KOPT-K1 (cell line): ENCODE data around the gene SLC6A1.

Source experiments
- H3K27ac ChIP-seq: fragments of 200-600 bp; sonication (generic); 2 replicates; pipeline ENCODE4 v1.5.1; 2016; ENCODE audit warnings: antibody characterized with exemption, mild to moderate bottlenecking, low read depth, low read length; ENCODE audit not compliant: poor library complexity, severe bottlenecking
- H3K36me3 ChIP-seq: fragments of 200-600 bp; sonication (generic); 2 replicates; pipeline ENCODE4 v1.5.1; 2017; ENCODE audit warnings: antibody characterized with exemption, mild to moderate bottlenecking, low read length, moderate library complexity; ENCODE audit not compliant: insufficient read depth
- H3K9me3 ChIP-seq: fragments of 200-600 bp; sonication (generic); 2 replicates; pipeline ENCODE4 v1.5.1; 2017; ENCODE audit warnings: antibody characterized with exemption, low read length, mild to moderate bottlenecking; ENCODE audit not compliant: insufficient read depth, poor library complexity, severe bottlenecking

The SLC6A1 gene

DNA sequence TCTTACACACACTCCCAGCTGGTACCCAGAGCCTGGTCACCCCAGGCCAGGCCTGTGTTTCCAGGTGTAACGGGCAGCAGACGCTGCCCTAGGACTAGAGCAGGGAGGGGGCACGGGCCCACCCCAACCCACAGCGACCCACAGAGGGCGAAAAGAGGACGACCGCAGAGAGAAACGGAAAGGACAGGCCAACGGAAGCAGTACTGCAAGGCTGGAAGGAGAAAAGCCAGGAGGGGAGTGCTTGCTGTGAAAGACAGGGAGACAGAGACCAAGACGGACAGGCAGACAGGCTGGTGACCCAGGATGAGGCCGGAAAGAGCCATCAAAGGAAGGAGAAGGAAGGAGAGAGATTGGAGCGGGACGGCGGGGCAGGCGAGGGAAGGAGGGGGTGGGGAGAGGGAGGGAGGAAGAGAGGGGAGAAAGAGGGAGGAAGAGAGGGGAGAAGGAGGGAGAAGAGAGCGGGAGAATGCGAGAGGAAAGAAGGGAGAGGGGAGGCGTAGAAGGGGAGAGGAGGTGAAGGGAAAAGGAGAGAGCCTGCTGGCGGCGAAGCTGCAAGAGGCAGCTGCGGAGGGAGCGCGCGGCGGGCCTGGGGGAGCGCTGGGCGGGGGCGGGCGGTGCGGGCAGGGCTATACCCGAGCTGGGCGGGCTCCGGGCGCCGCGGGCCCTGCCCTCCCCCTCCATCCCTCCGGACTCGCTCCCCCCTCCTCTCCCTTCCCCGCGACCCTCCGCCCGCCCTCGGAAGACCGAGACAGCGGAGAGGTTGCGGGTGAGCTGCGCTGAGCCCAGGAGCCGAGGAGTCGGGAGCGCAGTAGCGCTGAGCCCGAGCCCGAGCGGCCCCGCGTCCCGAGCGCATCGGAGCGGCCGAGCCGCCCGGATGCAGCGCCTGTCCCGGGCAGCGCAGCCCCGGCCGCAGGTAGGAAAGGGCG lies at the start of gene SLC6A1:
SLC6A1 (plus strand) TSS at position 732 of the 926 bp plus-strand sequence. CDS start 24,464 bp downstream, outside the sequence.
- H3K36me3 ChIP-seq = no peaks in the 10 kb centered on the region
- H3K9me3 ChIP-seq = no peaks in the 10 kb centered on the region
- H3K27ac ChIP-seq = no peak within 1 kb of the TSS

DNA sequence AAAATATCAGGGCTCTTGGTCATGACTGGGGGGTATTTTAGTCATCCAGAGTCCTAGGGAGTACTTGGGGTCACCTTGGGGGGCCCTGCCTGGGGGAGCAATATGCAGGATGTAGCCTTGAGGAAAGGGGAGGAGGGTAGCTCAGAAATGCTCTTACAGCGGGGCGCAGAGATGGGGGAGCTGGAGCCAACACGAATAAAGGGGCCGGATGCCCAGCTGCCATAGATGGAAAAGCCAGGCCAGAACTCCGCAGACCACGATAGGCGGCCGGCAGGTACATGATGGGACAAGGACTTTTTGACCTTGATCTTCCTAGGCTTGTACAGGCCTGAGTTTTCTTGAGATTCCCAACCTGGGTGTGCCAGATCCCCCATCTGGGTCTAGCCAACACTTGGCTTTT lies 47.7 kb upstream of the SLC6A1 start:
- H3K27ac ChIP-seq = no peak overlapping the region

GRCh38 chr3:10945683-10946287 lies 46.8 kb upstream of the SLC6A1 start:
- H3K27ac ChIP-seq = no peak overlapping the region
- H3K36me3 ChIP-seq = no peaks in the 10 kb centered on the region
- peaks cover 9% of the 10 kb centered on the region for H3K9me3 ChIP-seq

More for the DNA sequence above, 47.7 kb upstream of the SLC6A1 start:
- Histone ChIP-seq H3K36me3 (no peaks in the 10 kb centered on the region), H3K9me3 (peaks cover 9% of the 10 kb centered on the region)

- Histone ChIP-seq H3K27ac (no peak overlapping the region), H3K9me3 (peaks cover 9% of the 10 kb centered on the region), H3K36me3 (no peaks in the 10 kb centered on the region)
These were observed 46.0 kb upstream of the SLC6A1 start for GRCh38 chr3:10946526-10946925.

DNA sequence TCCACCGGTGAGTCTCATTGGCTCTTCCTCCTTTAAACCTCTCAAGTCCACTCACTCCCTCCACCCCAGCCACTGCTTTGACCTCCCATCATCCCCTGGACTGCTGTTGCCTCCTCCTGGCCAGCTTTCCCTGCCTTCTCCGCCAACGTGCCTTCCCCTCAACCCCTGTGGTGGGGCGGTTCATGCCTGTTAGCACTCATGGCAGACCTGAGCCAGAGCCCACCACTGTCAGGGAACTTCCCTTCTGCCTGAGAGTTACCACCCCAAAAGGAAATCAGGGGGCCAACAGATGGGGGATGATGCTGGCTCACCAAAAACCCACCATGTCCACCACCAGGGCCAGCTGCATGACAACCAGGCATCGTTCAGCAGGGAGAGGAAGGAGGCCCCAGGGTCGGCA lies 44.2 kb upstream of the SLC6A1 start:
- Histone ChIP-seq H3K36me3 (no peaks in the 10 kb centered on the region), H3K9me3 (no peaks in the 10 kb centered on the region), H3K27ac (no peak overlapping the region)

DNA sequence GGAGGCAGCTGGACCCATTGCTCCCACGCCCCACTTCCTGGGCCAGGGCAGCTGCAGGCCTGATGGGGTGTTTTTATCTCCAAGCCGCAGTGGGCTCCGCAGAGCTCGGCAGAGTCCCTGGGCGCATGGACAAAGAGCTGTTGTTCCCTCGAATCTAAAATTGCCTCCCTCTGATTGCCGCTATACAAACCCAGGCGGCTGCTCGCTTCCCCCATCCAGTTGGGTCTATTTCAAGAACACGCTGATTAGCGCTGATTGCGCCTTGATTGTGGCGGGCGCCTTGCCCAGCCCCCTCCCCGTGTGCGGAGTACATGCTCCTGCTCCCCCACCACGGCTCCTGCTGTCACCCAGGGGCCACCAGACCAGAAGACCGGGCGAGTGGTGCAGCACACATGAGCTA lies 43.4 kb upstream of the SLC6A1 start:
- Histone ChIP-seq H3K27ac (no peak overlapping the region), H3K36me3 (no peaks in the 10 kb centered on the region), H3K9me3 (no peaks in the 10 kb centered on the region)

- no peaks in the 10 kb centered on the region for H3K9me3 ChIP-seq
- no peak overlapping the region for H3K27ac ChIP-seq
- H3K36me3 ChIP-seq = no peaks in the 10 kb centered on the region
These were observed 41.9 kb upstream of the SLC6A1 start for GRCh38 chr3:10950476-10951294.

- Histone ChIP-seq H3K36me3 (no peaks in the 10 kb centered on the region), H3K27ac (no peak overlapping the region), H3K9me3 (no peaks in the 10 kb centered on the region)
These were observed 41.1 kb upstream of the SLC6A1 start for GRCh38 chr3:10951295-10951926.

GRCh38 chr3:10952525-10952924 lies 40.0 kb upstream of the SLC6A1 start:
- H3K9me3 ChIP-seq = no peaks in the 10 kb centered on the region
- no peak overlapping the region for H3K27ac ChIP-seq
- H3K36me3 ChIP-seq = no peaks in the 10 kb centered on the region

DNA sequence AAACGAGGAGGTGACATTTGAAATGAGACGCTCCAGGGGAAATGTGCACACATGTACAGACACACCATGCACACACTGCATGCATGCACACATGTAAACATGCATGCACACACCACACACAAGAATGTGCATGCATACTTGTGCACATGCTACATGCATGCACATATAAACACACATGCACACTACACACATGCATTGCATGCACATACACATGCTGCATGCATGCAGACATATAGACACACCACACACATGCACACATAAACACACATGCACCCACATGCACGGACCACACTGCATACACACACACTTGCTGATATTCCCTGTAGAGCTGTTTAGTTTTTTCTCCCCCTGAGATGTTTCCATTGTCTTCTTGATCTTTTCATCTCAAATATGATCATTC lies 37.8 kb upstream of the SLC6A1 start:
- no peaks in the 10 kb centered on the region for H3K9me3 ChIP-seq
- no peaks in the 10 kb centered on the region for H3K36me3 ChIP-seq
- H3K27ac ChIP-seq = no peak overlapping the region

DNA sequence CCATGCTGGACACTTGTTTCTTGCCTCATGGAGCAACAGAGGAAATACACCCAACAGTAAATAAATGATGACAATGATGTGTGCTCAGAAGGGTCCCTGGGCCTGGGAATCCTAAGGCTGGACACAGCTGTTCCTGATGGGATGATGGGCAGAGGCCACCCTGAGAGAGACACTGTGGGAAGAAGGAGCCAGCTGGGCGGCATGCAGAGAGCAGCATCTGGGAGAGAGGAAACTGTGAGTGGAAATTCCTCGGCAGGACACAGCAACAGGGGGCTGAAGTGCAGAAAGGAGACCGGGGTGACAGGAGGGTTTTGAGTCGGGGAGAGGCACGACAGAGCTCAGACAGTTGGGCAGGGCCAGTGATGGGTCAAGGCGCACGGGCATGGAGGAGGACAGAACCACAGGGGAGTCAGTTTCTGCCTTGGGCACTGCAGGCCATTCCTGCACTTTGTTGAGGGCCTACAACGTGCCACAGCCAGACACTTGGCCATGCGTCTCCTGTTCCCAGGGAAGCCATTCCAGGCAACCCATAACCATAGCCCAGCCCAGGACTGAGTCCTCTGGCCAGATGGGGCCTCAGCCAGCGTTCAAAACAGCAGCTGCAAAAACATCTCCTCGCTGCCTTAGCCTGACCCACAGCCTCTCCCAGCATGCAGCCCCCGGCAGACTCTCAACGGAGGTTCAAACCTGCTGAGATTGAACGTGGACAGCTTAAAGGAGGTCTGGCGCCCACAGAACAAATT lies 36.7 kb upstream of the SLC6A1 start:
- H3K36me3 ChIP-seq = no peaks in the 10 kb centered on the region
- no peaks in the 10 kb centered on the region for H3K9me3 ChIP-seq
- H3K27ac ChIP-seq = no peak overlapping the region

DNA sequence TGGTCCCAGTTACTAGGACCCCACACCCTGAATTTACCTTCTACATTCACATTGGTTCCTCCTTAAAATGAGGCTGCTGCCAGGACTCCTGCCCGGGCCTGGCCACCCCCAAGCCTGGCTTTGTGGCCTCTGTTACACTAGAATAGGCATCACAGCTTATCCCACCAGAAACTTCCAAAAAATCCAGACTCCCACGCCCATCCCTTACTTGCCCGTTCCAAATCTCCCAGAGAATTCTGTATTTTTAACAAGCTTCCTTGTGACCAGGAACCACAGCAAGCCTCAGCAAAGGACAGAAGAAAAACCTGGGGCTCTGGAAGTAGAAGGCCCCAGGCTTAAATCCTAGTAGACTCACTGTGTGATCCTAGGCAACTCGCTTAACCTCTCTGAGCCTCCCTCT lies 36.0 kb upstream of the SLC6A1 start:
- H3K36me3 ChIP-seq = no peaks in the 10 kb centered on the region
- H3K27ac ChIP-seq = no peak overlapping the region
- no peaks in the 10 kb centered on the region for H3K9me3 ChIP-seq

- Histone ChIP-seq H3K27ac (no peak overlapping the region), H3K36me3 (no peaks in the 10 kb centered on the region), H3K9me3 (no peaks in the 10 kb centered on the region)
These were observed 35.6 kb upstream of the SLC6A1 start for GRCh38 chr3:10956986-10957385.
